Testis (tissue), 3 donors: ENCODE measurements around the gene SEMA6A. TPM values are rescaled to one million over a fixed set of nuclear protein-coding genes. Genes with fewer than 3 reads are reported as not detected.

ENCODE experiments used
- DNase-seq: peaks from one replicate; pipeline ENCODE4 v3.0.0-alpha.2; 2019
- H3K27ac ChIP-seq, 2 donors: fragments of 200-600 bp; sonication (generic); one replicate each; pipeline ENCODE4 v1.5.1; 2019
- H3K27me3 ChIP-seq: fragments of 200-600 bp; sonication (generic); one replicate; pipeline ENCODE4 v1.5.1; 2019
- H3K36me3 ChIP-seq: fragments of 200-600 bp; sonication (generic); one replicate; pipeline ENCODE4 v1.5.1; 2017; ENCODE audit warnings: low read depth; ENCODE audit errors: missing control alignments
- H3K4me1 ChIP-seq: fragments of 200-600 bp; sonication (generic); one replicate; pipeline ENCODE4 v1.5.1; 2019
- H3K4me3 ChIP-seq, 2 donors: fragments of 200-600 bp; sonication (generic); one replicate each; pipeline ENCODE4 v1.5.1; 2017 to 2019
- H3K9me3 ChIP-seq: fragments of 200-600 bp; sonication (generic); one replicate; pipeline ENCODE4 v1.5.1; 2017
- CTCF ChIP-seq, 3 experiments: fragments of 450-650 bp in 2 of 3; fragments of 200-600 bp in 1 of 3; sonication (generic) in 1 of 3; IDR thresholded peaks; one replicate each; pipeline ENCODE4 v1.5.1; 2016 to 2019; ENCODE audit warnings: antibody characterized with exemption in 3 of 3, mild to moderate bottlenecking in 2 of 3, moderate library complexity in 1 of 3
- POLR2A ChIP-seq: fragments of 450-650 bp; IDR thresholded peaks from one replicate; pipeline ENCODE4 v1.6.1; 2017; ENCODE audit warnings: antibody characterized with exemption, mild to moderate bottlenecking, moderate library complexity
- WGBS, 2 donors: methylation state at CpG; one replicate each; pipeline ENCODE4 v1.1.5; 2018; 5-methylcytosine and 5-hydroxymethylcytosine counted together
- intact Hi-C: fragments of 100-400 bp; cut with DNase I; formaldehyde crosslinking; loops from one replicate; pipeline ENCODE4 v1.15.1; 2023; ENCODE audit warnings: low total_unique reads
- polyA plus RNA-seq: library from polyadenylated mRNA; stranded (reverse); fragments of 350-450 nt; fragmentation: Illumina TruSeq; extraction: RNeasy Lipid Tissue Mini Kit (QIAGEN cat#74804); gene quantifications from one replicate; pipeline ENCODE4 v1.2.3, GENCODE V29; 2014; ENCODE audit warnings: low read depth, low replicate concordance; ENCODE audit not compliant: insufficient read depth
- total RNA-seq, 2 donors: library from RNA; depleted of rRNA; stranded (reverse); fragments of >200 nt; gene quantifications; one replicate each; pipeline ENCODE4 v1.2.3, GENCODE V29; 2016

Gene SEMA6A
- total and polyA plus RNA-seq, 3 donors from 2014 or later: 17.4 to 67.6 (median 52.0) TPM

- H3K27me3 ChIP-seq: no peaks in the 10 kb centered on the region
- 73 to 88% methylated on average over 5 of the region's 5 CpGs for WGBS, 2 donors
- no peak for DNase-seq
Observed at GRCh38 chr5:116436674-116437350, 137.8 kb downstream of the SEMA6A start.

GRCh38 chr5:116428966-116429365 lies 145.7 kb downstream of the SEMA6A start:
- Histone ChIP-seq H3K27ac (no peak overlapping the region), H3K27me3 (no peaks in the 10 kb centered on the region), H3K9me3 (no peaks in the 10 kb centered on the region), H3K36me3 (no peaks in the 10 kb centered on the region), H3K4me1 (peaks cover 23% of the 10 kb centered on the region), H3K4me3 (no peak overlapping the region)
- intact Hi-C loops: no loop called here
- WGBS, 2 donors: 29 to 44% methylated on average over 2 of the region's 2 CpGs
- no peak for DNase-seq
- no peak for TF ChIP-seq CTCF (IDR thresholded peaks at IDR 0.05)
- no peak for TF ChIP-seq POLR2A

More at GRCh38 chr5:116436674-116437350, 137.8 kb downstream of the SEMA6A start:
- H3K9me3 ChIP-seq: no peaks in the 10 kb centered on the region
- no peak overlapping the region for H3K27ac ChIP-seq
- peaks cover 6% of the 10 kb centered on the region for H3K4me1 ChIP-seq
- intact Hi-C loops: no loop called here
- no peak overlapping the region for H3K4me3 ChIP-seq
- no peaks in the 10 kb centered on the region for H3K36me3 ChIP-seq
- no peak for TF ChIP-seq POLR2A
- no peak for TF ChIP-seq CTCF (IDR thresholded peaks at IDR 0.05)

GRCh38 chr5:116428413-116428812 lies 146.2 kb downstream of the SEMA6A start:
- H3K27me3 ChIP-seq: no peaks in the 10 kb centered on the region
- H3K36me3 ChIP-seq: no peaks in the 10 kb centered on the region
- peaks cover 28% of the 10 kb centered on the region for H3K4me1 ChIP-seq
- 99 to 100% methylated on average over 2 of the region's 2 CpGs for WGBS, 2 donors
- no peak overlapping the region for H3K27ac ChIP-seq
- H3K4me3 ChIP-seq: no peak overlapping the region
- no peak for DNase-seq
- no peaks in the 10 kb centered on the region for H3K9me3 ChIP-seq
- TF ChIP-seq POLR2A: no peak
- no peak for TF ChIP-seq CTCF (IDR thresholded peaks at IDR 0.05)
- intact Hi-C loops: no loop called here

GRCh38 chr5:116424951-116425350 lies 149.7 kb downstream of the SEMA6A start:
- H3K27ac ChIP-seq: no peak overlapping the region
- H3K27me3 ChIP-seq: no peaks in the 10 kb centered on the region
- H3K4me1 ChIP-seq: peaks cover 16% of the 10 kb centered on the region
- no peaks in the 10 kb centered on the region for H3K36me3 ChIP-seq
- 63 to 80% methylated on average over 2 of the region's 2 CpGs for WGBS, 2 donors
- H3K9me3 ChIP-seq: no peaks in the 10 kb centered on the region
- DNase-seq: no peak
- TF ChIP-seq POLR2A: no peak
- TF ChIP-seq CTCF (IDR thresholded peaks at IDR 0.05): no peak
- intact Hi-C loops: no loop called here
- no peak overlapping the region for H3K4me3 ChIP-seq

- WGBS, 2 donors: 69 to 76% methylated on average over 4 of the region's 4 CpGs
- no peaks in the 10 kb centered on the region for H3K9me3 ChIP-seq
- intact Hi-C loops: no loop called here
- no peaks in the 10 kb centered on the region for H3K36me3 ChIP-seq
- TF ChIP-seq POLR2A (no peak), CTCF (IDR thresholded peaks at IDR 0.05) (no peak)
- H3K27me3 ChIP-seq: no peaks in the 10 kb centered on the region
- H3K27ac ChIP-seq: peak overlapping the region in 1 of 2 donors; percentile 44
- no peak overlapping the region for H3K4me3 ChIP-seq
- peaks cover 16% of the 10 kb centered on the region for H3K4me1 ChIP-seq
- no peak for DNase-seq
Observed at GRCh38 chr5:116424258-116424615, 150.4 kb downstream of the SEMA6A start.
